MM.1S (cell line): ENCODE data around the gene CRYZL1.

Experiments
- CTCF ChIP-seq: fragments of 300-600 bp; sonication (generic); IDR thresholded peaks from 2 replicates; pipeline ENCODE4 v1.5.1; 2016; ENCODE audit warnings: antibody characterized with exemption, low read length, mixed read lengths
- EZH2 ChIP-seq: fragments of 300-600 bp; sonication (generic); optimal IDR thresholded peaks from 2 replicates; pipeline ENCODE3; 2017; ENCODE audit warnings: low read depth, mild to moderate bottlenecking, antibody characterized with exemption, low read length, mixed read lengths

GRCh38 chr21:33648555-33648954 lies 7.0 kb upstream of the CRYZL1 start:
- TF ChIP-seq EZH2: no peak
- no peak for TF ChIP-seq CTCF
